KMS-11 (cell line): ENCODE data around the gene TMEM232.
"Not testable (repeated sequence)": the region's sequence is repeated elsewhere in the genome, so short reads cannot be mapped to it uniquely, and the experiment has no call there.

Experiments used
- H2AFZ ChIP-seq: fragments of 200-600 bp; sonication (generic); 2 replicates; pipeline ENCODE4 v1.6.1; 2016; ENCODE audit warnings: antibody characterized with exemption, mixed run types, low read depth
- H3K27ac ChIP-seq: fragments of 200-600 bp; sonication (generic); 2 replicates; pipeline ENCODE4 v1.6.1; 2016; ENCODE audit warnings: mild to moderate bottlenecking, mixed run types
- H3K27me3 ChIP-seq: fragments of 200-600 bp; sonication (generic); 2 replicates; pipeline ENCODE4 v1.6.1; 2017; ENCODE audit warnings: mild to moderate bottlenecking, low read depth, mixed run types, moderate library complexity; ENCODE audit not compliant: insufficient read depth
- H3K36me3 ChIP-seq: fragments of 200-600 bp; sonication (generic); 2 replicates; pipeline ENCODE4 v1.6.1; 2017; ENCODE audit warnings: mild to moderate bottlenecking, mixed run types; ENCODE audit not compliant: insufficient read depth
- H3K4me1 ChIP-seq: fragments of 200-600 bp; sonication (generic); 2 replicates; pipeline ENCODE4 v1.6.1; 2016; ENCODE audit warnings: mild to moderate bottlenecking, low read depth, mixed run types; ENCODE audit not compliant: poor library complexity, severe bottlenecking
- H3K4me2 ChIP-seq: fragments of 200-600 bp; sonication (generic); 2 replicates; pipeline ENCODE4 v1.7.0; 2016; ENCODE audit warnings: mild to moderate bottlenecking, mixed run types
- H3K4me3 ChIP-seq: fragments of 200-600 bp; sonication (generic); IDR thresholded peaks from 2 replicates; pipeline ENCODE4 v1.6.1; 2017; ENCODE audit warnings: low read depth, low read length, mixed read lengths; ENCODE audit not compliant: insufficient read depth
- H3K79me2 ChIP-seq: fragments of 200-600 bp; sonication (generic); 2 replicates; pipeline ENCODE4 v1.6.1; 2016; ENCODE audit warnings: low read depth, mixed run types; ENCODE audit not compliant: insufficient read depth
- H3K9ac ChIP-seq: fragments of 200-600 bp; sonication (generic); 2 replicates; pipeline ENCODE4 v1.6.1; 2016; ENCODE audit warnings: mild to moderate bottlenecking, mixed run types
- H4K20me1 ChIP-seq: fragments of 200-600 bp; sonication (generic); 2 replicates; pipeline ENCODE4 v1.6.1; 2016; ENCODE audit warnings: mild to moderate bottlenecking, mixed run types; ENCODE audit not compliant: insufficient read depth
- TF ChIP-seq, protein P1 (sequence below): fragments of 200-600 bp; sonication (generic); conservative IDR thresholded peaks from 2 replicates; pipeline ENCODE4 v1.6.1; 2017; ENCODE audit warnings: low read depth, mild to moderate bottlenecking, antibody characterized with exemption, low read length, moderate library complexity, mixed read lengths

Gene TMEM232

DNA sequence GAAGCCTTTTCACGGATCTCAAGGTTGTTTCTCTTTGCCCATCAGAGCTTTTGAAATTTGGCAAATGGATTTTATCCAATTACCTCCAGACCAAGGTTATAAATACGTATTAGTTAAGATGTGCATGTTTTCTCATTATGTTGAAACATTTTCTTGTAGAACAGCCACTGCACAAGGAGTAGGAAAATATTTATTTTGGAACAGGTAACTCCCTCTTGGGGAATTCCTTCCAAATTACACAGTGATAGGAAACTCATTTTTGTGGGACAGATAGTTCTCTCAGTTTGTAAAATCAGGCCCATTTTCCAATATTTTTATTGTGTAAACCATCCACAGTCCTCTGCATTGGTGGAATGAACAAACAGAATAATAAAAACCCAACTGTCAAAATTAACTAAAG is 23.0 kb downstream of the TMEM232 start:
- Histone ChIP-seq H2AFZ (no peak overlapping the region), H3K36me3 (no peaks in the 10 kb centered on the region), H3K27me3 (no peaks in the 10 kb centered on the region), H3K79me2 (no peaks in the 10 kb centered on the region), H3K27ac (no peak overlapping the region), H3K9ac (no peak overlapping the region), H3K4me2 (no peak overlapping the region), H3K4me1 (no peaks in the 10 kb centered on the region), H4K20me1 (no peaks in the 10 kb centered on the region), H3K4me3 (no peak overlapping the region)
- TF ChIP-seq, protein P1, sequence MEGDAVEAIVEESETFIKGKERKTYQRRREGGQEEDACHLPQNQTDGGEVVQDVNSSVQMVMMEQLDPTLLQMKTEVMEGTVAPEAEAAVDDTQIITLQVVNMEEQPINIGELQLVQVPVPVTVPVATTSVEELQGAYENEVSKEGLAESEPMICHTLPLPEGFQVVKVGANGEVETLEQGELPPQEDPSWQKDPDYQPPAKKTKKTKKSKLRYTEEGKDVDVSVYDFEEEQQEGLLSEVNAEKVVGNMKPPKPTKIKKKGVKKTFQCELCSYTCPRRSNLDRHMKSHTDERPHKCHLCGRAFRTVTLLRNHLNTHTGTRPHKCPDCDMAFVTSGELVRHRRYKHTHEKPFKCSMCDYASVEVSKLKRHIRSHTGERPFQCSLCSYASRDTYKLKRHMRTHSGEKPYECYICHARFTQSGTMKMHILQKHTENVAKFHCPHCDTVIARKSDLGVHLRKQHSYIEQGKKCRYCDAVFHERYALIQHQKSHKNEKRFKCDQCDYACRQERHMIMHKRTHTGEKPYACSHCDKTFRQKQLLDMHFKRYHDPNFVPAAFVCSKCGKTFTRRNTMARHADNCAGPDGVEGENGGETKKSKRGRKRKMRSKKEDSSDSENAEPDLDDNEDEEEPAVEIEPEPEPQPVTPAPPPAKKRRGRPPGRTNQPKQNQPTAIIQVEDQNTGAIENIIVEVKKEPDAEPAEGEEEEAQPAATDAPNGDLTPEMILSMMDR, result no peak

DNA sequence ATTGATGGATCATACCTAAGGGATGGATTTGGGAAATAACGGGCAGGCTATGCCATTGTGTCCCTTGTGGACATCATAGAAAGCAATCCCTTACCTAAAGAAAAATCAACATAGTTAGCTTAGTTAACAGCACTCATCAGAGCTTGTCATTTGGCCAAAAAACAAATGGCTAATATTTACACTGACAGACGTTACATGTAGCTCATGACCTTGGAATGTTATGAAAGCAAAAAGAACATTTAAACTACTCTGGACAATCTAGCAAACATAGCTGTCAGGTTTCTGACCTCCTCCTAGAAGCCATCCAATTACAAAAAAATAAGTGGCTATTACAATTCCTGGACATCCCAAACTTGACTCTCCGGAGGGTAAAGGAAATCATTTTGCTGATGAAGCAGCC is 23.8 kb downstream of the TMEM232 start:
- H3K4me1 ChIP-seq, result no peaks in the 10 kb centered on the region
- TF ChIP-seq, protein P1, result no peak

DNA sequence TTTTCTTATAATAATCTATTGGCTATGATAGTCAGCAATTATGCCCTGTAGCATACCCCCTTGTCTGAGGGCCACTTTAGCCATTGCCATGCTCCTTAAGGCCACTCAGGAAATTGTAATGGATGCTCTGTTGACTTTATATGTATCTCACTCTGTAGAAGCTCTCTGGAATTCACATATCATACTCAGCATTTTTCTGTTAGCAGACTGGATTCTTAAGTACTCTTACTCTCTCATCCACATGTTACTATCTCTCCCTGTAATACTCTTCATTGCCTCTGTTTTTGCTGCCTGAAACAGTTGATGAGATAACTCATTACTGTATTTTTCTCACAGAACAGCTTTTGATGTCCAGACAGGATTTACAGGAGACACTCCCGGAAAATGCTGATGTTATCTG is 24.2 kb downstream of the TMEM232 start:
- no peaks in the 10 kb centered on the region for H3K4me1 ChIP-seq

More for the DNA sequence above, 23.8 kb downstream of the TMEM232 start:
- Histone ChIP-seq H3K27me3 (no peaks in the 10 kb centered on the region), H3K4me2 (no peak overlapping the region), H2AFZ (no peak overlapping the region), H3K4me3 (no peak overlapping the region), H3K79me2 (no peaks in the 10 kb centered on the region), H3K36me3 (no peaks in the 10 kb centered on the region), H4K20me1 (no peaks in the 10 kb centered on the region), H3K9ac (no peak overlapping the region), H3K27ac (no peak overlapping the region)

DNA sequence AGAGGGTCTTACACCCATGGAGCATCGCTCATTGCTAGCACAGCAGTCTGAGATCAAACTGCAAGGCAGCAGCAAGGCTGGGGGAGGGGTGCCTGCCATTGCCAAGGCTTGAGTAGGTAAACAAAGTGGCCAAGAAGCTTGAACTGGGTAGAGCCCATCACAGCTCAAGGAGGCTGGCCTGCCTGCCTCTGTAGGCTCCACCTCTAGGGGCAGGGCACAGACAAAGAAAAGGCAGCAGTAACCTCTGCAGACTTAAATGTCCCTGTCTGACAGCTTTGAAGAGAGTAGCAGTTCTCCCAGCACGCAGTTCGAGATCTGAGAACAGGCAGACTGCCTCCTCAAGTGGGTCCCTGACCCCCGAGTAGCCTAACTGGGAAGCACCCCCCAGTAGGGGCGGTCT is 33.8 kb downstream of the TMEM232 start:
- not testable (repeated sequence) for H3K79me2 ChIP-seq, H2AFZ ChIP-seq, H3K4me1 ChIP-seq, H3K36me3 ChIP-seq, H3K9ac ChIP-seq, H3K27ac ChIP-seq, H3K27me3 ChIP-seq, H4K20me1 ChIP-seq, H3K4me2 ChIP-seq, H3K4me3 ChIP-seq

More for the DNA sequence above, 24.2 kb downstream of the TMEM232 start:
- Histone ChIP-seq H3K79me2 (no peaks in the 10 kb centered on the region), H3K36me3 (no peaks in the 10 kb centered on the region), H3K4me3 (no peak overlapping the region), H4K20me1 (no peaks in the 10 kb centered on the region), H3K27ac (no peak overlapping the region), H2AFZ (no peak overlapping the region), H3K4me2 (no peak overlapping the region), H3K9ac (no peak overlapping the region), H3K27me3 (no peaks in the 10 kb centered on the region)
- TF ChIP-seq, protein P1, result no peak

DNA sequence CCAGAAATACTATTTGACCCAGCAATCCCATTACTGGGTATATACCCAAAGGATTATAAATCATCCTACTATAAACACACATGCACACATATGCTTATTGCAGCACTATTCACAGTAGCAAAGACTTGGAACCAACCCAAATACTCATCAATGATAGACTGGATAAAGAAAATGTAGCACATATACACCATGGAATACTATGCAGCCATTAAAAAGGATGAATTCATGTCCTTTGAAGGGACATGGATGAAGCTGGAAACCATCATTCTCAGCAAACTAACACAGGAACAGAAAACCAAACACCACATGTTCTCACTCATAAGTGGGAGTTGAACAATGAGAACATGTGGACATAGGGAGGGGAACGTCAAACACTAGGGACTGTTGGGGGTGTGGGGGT is 35.9 kb downstream of the TMEM232 start:
- H3K36me3 ChIP-seq, H3K4me2 ChIP-seq, H3K79me2 ChIP-seq, H3K27ac ChIP-seq, H3K4me3 ChIP-seq, H3K4me1 ChIP-seq, H4K20me1 ChIP-seq, H3K9ac ChIP-seq, H2AFZ ChIP-seq, H3K27me3 ChIP-seq: not testable (repeated sequence)
